ENCODE results near the gene OR2L5.

Gene OR2L5

GRCh38 chr1:248013229-248013710, at the start of gene OR2L5:
Gene OR2L5, plus strand, starts transcription at chr1:248013660. Its CDS starts 8,288 bp downstream, at chr1:248021948.
- DNase-seq, result no peak

DNA sequence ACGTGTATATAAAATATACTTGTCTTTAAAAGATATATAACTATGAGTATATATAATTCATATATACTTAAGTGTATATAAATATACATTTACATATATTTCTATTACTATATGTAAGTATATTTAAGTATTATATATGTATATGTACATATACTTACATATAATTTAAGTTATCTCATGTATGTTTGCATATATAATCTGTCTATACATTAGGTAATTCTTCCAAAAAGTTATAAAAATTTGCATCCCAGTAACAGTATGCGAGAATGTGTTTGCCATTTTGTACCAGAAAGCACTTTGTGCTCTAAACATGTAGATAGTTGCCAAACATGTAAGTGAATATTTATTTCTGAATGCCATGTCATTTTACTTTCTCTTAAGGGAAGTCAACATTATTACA, 48.5 kb upstream of the OR2L5 start, which contains the start of gene OR2AK2:
Gene OR2AK2, plus strand, starts transcription at position 301 of the 400 bp plus-strand sequence. CDS start 144 bp downstream, outside the sequence.
- DNase-seq, result no peak

- DNase-seq, result no peak
These were observed 46.8 kb upstream of the OR2L5 start for GRCh38 chr1:247966532-247967204.

GRCh38 chr1:247992986-247993385, 20.5 kb upstream of the OR2L5 start:
- no peak for DNase-seq

DNA sequence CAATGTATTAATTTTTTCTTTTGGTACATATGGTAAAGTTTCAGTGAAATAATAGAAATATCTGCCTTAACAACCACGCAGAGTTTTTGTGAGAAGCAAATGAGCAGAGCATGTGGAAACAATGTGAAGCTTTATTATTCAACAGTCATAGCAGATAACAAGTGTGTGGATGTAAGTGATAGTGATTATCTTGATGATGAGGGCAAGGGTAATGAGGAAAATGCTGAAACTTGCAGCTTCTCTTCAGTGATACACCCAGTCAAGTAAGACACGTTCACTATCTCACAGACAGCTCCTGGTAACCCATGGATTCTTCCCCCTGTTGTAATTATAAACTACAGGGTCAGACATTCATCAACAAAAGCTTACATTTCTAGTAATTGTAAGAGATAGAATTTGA, 14.6 kb upstream of the OR2L5 start:
- no peak for DNase-seq

DNA sequence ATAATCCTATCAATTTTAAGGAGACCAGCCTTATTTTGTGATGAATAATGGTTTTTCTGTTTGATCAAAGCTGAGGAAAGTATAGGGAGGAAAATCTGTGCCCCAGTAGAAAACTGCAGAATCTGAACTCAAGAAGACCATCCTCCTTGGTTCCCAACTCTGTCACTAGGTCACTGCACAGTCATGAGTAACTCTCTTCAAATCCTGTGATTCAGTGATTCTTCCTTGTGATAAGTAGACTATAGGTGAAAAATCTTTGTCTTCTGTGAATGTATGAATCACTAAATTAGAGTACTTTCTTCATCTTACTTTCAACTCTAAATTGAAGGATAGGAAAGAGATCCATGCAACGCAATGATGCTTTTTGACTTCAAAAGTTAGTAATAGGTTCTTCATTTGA, 13.3 kb upstream of the OR2L5 start:
- no peak for DNase-seq

- no peak for DNase-seq
These were observed 5.7 kb upstream of the OR2L5 start for GRCh38 chr1:248007778-248008177.

DNA sequence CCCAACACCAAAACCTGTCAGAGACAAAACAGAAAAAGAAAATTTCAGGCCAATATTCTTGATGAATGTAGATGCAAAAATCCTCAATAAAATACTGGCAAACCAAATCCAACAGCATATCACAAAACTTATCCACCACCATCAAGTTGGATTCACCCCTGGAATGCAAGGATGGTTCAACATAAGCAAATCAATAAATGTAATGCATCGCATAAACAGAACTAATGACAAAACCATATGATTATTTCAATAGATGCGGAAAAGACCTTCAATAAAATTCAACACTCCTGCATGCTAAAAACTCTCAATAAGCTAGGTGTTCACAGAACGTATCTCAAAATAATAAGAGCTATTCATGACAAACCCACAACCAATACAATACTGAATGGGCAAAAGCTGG, 3.8 kb upstream of the OR2L5 start:
- no peak for DNase-seq

DNA sequence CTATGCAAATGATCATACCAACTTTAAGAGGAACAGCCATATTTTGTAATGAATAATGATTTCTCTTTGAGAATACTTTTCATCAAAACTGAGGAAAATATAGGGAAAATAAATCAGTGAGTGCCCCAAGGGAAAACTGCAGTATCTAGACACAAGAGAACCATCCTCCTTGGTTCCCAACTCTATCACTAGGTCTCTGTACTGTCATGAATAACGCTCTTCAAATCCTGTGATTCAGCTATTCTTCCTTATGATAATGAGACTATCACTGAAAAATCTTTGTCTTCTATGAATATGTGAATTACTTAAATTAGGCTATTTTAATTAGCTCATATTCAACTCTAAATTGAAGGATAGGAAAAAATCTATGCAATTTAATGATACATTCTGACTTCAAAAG, 2.3 kb downstream of the OR2L5 start:
- DNase-seq, result no peak

- DNase-seq, result no peak
These were observed 16.3 kb downstream of the OR2L5 start, which contains the start of gene OR2L2 for GRCh38 chr1:248029770-248030169. Gene OR2L2, plus strand, starts transcription at chr1:248030070. Its CDS starts 8,198 bp downstream, at chr1:248038268.

- DNase-seq, result no peak
These were observed 31.7 kb downstream of the OR2L5 start for GRCh38 chr1:248045209-248045608.

DNA sequence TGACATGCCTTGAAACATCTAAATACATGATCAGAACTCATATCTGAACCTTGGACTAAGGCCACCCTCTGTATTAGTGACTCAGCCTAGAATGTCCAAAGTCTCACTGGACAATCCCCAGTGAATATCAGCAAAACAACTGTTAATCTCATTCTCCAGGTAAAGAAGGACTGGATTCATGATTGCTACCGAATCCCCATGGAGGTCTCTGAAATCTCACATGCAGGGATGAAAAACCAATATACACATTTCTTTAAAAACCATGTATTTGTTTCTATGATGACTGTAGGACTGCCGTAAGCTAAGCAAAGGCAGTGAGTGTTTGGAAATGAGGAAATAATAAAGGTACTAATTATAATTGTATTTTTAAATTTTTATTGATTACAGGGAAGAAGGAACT, 33.1 kb downstream of the OR2L5 start, which contains the start of gene OR2L3:
Gene OR2L3, plus strand, starts transcription at position 301 of the 400 bp plus-strand sequence. CDS start 13,846 bp downstream, outside the sequence.
- no peak for DNase-seq

- DNase-seq, result no peak
These were observed 33.5 kb downstream of the OR2L5 start for GRCh38 chr1:248047008-248047407.

DNA sequence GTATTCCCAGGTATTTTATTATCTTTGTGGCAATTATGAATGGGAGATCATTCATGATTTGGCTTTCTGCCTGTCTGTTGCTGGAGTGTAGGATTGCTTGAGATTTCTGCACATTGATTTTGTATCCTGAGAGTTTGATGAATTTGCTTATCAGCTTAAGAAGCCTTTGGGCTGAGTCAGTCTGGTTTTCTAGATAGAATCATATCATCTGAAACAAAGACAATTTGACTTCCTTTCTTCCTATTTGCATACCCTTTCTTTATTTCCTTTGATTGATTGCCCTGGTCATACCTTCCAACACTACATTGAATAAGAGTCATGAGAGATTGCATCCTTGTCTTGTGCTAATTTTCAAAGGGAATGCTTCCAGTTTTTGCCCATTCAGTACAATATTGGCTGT, 41.2 kb downstream of the OR2L5 start:
- no peak for DNase-seq

DNA sequence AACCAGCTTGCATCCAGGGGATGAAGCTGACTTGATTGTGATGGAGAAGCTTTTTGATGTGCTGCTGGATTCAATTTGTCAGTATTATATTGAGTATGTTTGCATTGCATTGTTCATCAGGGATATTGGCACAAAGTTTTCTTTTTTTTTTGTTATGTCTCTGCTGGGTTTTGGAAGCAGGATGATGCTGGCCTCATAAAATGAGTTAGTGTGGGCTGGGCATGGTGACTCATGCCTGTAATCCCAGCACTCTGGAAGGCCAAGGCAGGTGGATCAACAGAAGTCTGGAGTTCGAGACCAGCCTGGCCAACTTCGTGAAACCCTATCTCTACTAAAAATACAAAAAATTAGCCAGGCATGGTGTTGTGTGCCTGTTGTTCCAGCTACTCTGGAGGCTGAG, 41.8 kb downstream of the OR2L5 start:
- no peak for DNase-seq

GRCh38 chr1:248065071-248065470, 51.6 kb downstream of the OR2L5 start:
- DNase-seq, result no peak

DNA sequence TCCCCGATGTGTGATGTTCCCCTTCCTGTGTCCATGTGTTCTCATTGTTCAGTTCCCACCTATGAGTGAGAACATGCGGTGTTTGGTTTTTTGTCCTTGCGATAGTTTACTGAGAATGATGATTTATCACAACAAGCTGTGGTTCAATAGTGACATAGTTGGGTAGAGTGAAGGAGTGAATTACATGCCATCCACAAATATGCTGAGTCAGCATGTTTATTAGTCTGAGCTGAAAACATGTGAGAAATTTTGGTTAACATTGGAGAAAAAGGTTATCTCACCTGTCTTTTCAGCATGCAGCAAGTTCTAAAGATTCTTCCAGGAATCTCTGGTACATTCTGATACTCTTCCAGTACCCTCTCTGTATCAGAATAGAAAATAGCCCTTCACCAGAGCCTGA, 52.1 kb downstream of the OR2L5 start:
- DNase-seq, result no peak
